ENCODE results near the gene KAZN.

GRCh38 chr1:15104768-15105167 is 506.3 kb downstream of the KAZN start:
- TF ChIP-seq, protein P1, sequence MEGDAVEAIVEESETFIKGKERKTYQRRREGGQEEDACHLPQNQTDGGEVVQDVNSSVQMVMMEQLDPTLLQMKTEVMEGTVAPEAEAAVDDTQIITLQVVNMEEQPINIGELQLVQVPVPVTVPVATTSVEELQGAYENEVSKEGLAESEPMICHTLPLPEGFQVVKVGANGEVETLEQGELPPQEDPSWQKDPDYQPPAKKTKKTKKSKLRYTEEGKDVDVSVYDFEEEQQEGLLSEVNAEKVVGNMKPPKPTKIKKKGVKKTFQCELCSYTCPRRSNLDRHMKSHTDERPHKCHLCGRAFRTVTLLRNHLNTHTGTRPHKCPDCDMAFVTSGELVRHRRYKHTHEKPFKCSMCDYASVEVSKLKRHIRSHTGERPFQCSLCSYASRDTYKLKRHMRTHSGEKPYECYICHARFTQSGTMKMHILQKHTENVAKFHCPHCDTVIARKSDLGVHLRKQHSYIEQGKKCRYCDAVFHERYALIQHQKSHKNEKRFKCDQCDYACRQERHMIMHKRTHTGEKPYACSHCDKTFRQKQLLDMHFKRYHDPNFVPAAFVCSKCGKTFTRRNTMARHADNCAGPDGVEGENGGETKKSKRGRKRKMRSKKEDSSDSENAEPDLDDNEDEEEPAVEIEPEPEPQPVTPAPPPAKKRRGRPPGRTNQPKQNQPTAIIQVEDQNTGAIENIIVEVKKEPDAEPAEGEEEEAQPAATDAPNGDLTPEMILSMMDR (IDR thresholded peaks at IDR 0.05; ENCODE audit: insufficient read depth, low read depth, low read length) = no peak
- TF ChIP-seq EZH2 (IDR thresholded peaks at IDR 0.05; ENCODE audit: insufficient read depth, low read length) = no peak
